Hepatocyte (in vitro differentiated cells): ENCODE data around the gene TMEM106C.

ENCODE experiments used
- CTCF ChIP-seq: fragments of 200-600 bp; sonication (generic); IDR thresholded peaks from 2 replicates; pipeline ENCODE4 v1.5.1; 2016; ENCODE audit warnings: antibody characterized with exemption, mild to moderate bottlenecking; ENCODE audit not compliant: poor library complexity
- EZH2 ChIP-seq: fragments of 200-600 bp; sonication (generic); IDR thresholded peaks from 2 replicates; pipeline ENCODE4 v1.6.1; 2016; ENCODE audit warnings: antibody characterized with exemption, mild to moderate bottlenecking, borderline replicate concordance

GRCh38 chr12:47943623-47944340 lies 19.6 kb upstream of the TMEM106C start:
- TF ChIP-seq CTCF (no peak), EZH2 (no peak)
